Right lobe of liver (tissue), 6 donors: ENCODE data around the gene AQP4. TPM values are rescaled to one million over a fixed set of nuclear protein-coding genes. Genes with fewer than 3 reads are reported as not detected.

Source experiments
- ATAC-seq, 4 donors: fragments of 200-7000 bp; cut with Tn5 transposase; one replicate each; pipeline ENCODE4 v1.9.1; 2020; ENCODE audit warnings: mild to moderate bottlenecking in 4 of 4, moderate library complexity in 4 of 4
- DNase-seq, 3 donors: peaks; one replicate each; pipeline ENCODE4 v3.0.0-alpha.2; 2020
- H3K27ac ChIP-seq, 3 donors: fragments of 200-600 bp; one replicate each; pipeline ENCODE4 v1.8.0; 2022
- H3K27me3 ChIP-seq, 2 donors: fragments of 200-600 bp; one replicate each; pipeline ENCODE4 v1.8.0; 2022
- H3K36me3 ChIP-seq, 4 donors: fragments of 200-600 bp; sonication (generic) in 1 of 4; one replicate each; pipeline versions ENCODE4 v1.5.1 to v1.8.0; 2017 to 2022; ENCODE audit warnings: control low read depth in 1 of 4
- H3K4me1 ChIP-seq, 4 donors: fragments of 200-600 bp; sonication (generic) in 1 of 4; one replicate each; pipeline versions ENCODE4 v1.5.1 to v1.8.0; 2017 to 2022; ENCODE audit warnings: control low read depth in 1 of 4
- H3K4me3 ChIP-seq, 3 donors: fragments of 200-600 bp; one replicate each; pipeline ENCODE4 v1.8.0; 2022
- H3K9me3 ChIP-seq, 4 donors: fragments of 200-600 bp; sonication (generic) in 1 of 4; one replicate each; pipeline versions ENCODE4 v1.5.1 to v1.8.0; 2017 to 2022; ENCODE audit warnings: control low read depth in 1 of 4
- CTCF ChIP-seq, 4 donors: fragments of 200-600 bp in 3 of 4; fragments of 450-650 bp in 1 of 4; IDR thresholded peaks; one replicate each; pipeline versions ENCODE4 v1.5.1 to v1.8.0; 2016 to 2022; ENCODE audit warnings: antibody characterized with exemption in 4 of 4, mild to moderate bottlenecking in 2 of 4
- POLR2A ChIP-seq: fragments of 450-650 bp; IDR thresholded peaks from one replicate; pipeline ENCODE4 v1.6.1; 2017; ENCODE audit warnings: antibody characterized with exemption, mild to moderate bottlenecking
- WGBS: methylation state at CpG from one replicate; pipeline ENCODE4 v1.1.6; 2018; ENCODE audit warnings: low coverage, low lambda C conversion rate; ENCODE audit not compliant: insufficient coverage; ENCODE audit errors: missing lambda C conversion rate; 5-methylcytosine and 5-hydroxymethylcytosine counted together
- intact Hi-C, 2 donors: fragments of 100-400 bp; cut with DNase I; formaldehyde crosslinking; loops; one replicate each; pipeline versions ENCODE4 v1.11.2 to v1.14.1; 2022
- total RNA-seq, 6 experiments: library from RNA; depleted of rRNA in 2 of 6; stranded (reverse); fragments of >200 nt in 2 of 6; fragmentation: NEBNext Ultra II Directional in 3 of 6; extraction: Animal tissue kit (Norgen Biotek cat#: 25700) in 3 of 6; gene quantifications; one replicate each; pipeline versions ENCODE4 v1.1.0 to v1.2.4, GENCODE V29; 2016 to 2023
- donor health status: DM: no; HTN: yes; CAD: no.
- donor health status: DM: no; HTN: no; CAD: no.
- donor health status: DM: no; HTN: no; CAD: no.
- donor health status: DM: no; HTN: yes; CAD: no.
- donor health status: DM: no; HTN: yes; CAD: no.

AQP4 gene
- total RNA-seq, 6 experiments from 2014 or later: 0.82 to 1.7 (median 1.2) TPM

GRCh38 chr18:26804519-26804918 is 61.0 kb downstream of the AQP4 start:
- no peaks in the 10 kb centered on the region for H3K9me3 ChIP-seq
- no peaks in the 10 kb centered on the region for H3K27me3 ChIP-seq
- H3K4me3 ChIP-seq: no peak overlapping the region
- no peak for TF ChIP-seq POLR2A
- peak in 3 of 4 donors; percentile 40 to 53 (median 44) for TF ChIP-seq CTCF (IDR thresholded peaks at IDR 0.05)
- no peak overlapping the region for H3K27ac ChIP-seq
- peak; percentile 52 to 67 (median 58) for ATAC-seq
- intact Hi-C loops: no loop called here
- no peaks in the 10 kb centered on the region for H3K36me3 ChIP-seq
- H3K4me1 ChIP-seq: no peaks in the 10 kb centered on the region
- DNase-seq: peak in 1 of 3 donors; percentile 36
- 7% methylated on average over 1 of the region's 1 CpG for WGBS

- intact Hi-C loops: no loop called here
- H3K9me3 ChIP-seq: no peaks in the 10 kb centered on the region
- ATAC-seq: peak in 1 of 4 donors; percentile 37
- TF ChIP-seq CTCF (IDR thresholded peaks at IDR 0.05) (no peak), POLR2A (no peak)
- no peaks in the 10 kb centered on the region for H3K36me3 ChIP-seq
- H3K4me3 ChIP-seq: no peak overlapping the region
- no peaks in the 10 kb centered on the region for H3K4me1 ChIP-seq
- no peak overlapping the region for H3K27ac ChIP-seq
- H3K27me3 ChIP-seq: no peaks in the 10 kb centered on the region
- no peak for DNase-seq
Measured at GRCh38 chr18:26803643-26804042, 61.9 kb downstream of the AQP4 start.

GRCh38 chr18:26802330-26803200 is 62.9 kb downstream of the AQP4 start:
- DNase-seq: no peak
- Histone ChIP-seq H3K27me3 (no peaks in the 10 kb centered on the region), H3K27ac (no peak overlapping the region), H3K4me1 (no peaks in the 10 kb centered on the region), H3K36me3 (no peaks in the 10 kb centered on the region), H3K4me3 (no peak overlapping the region), H3K9me3 (no peaks in the 10 kb centered on the region)
- 56% methylated on average over 3 of the region's 4 CpGs for WGBS
- no peak for ATAC-seq
- TF ChIP-seq POLR2A (no peak), CTCF (IDR thresholded peaks at IDR 0.05) (no peak)
- intact Hi-C loops: no loop called here
